Measurements from ENCODE around the gene TJP1. TPM values are rescaled to one million over a fixed set of nuclear protein-coding genes. Genes with fewer than 3 reads are reported as not detected.

Gene TJP1
- total RNA-seq, 1 donor from 2014 or later, result 159 TPM

DNA sequence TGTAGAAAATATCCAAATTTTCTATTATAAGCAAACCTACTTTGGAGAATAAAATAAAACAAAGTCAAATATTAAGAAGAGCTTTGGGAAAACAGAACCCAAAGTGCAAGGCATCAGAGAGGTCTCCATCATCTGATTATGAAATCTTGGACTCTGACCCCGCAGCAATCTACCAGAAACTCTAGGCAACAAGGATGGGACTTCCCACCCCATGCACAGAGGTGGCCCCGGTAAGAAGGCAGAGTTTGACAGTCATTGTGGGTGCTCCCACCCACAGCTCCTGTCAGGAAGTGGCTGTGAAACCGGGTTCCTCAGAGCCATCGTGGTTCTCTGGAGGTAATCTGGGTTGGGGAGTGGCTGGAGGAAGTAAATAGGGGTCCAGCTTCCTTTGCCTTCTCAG is 37.0 kb upstream of the TJP1 start:
- Mint-ChIP-seq H3K36me3 (no peaks in the 10 kb centered on the region), H3K27ac (no peak overlapping the region), H3K27me3 (ENCODE audit: low read depth) (no peaks in the 10 kb centered on the region), H3K4me1 (no peaks in the 10 kb centered on the region), H3K9me3 (peaks cover 7% of the 10 kb centered on the region), H3K4me3 (no peak overlapping the region)
- no peak for DNase-seq (ENCODE audit: low spot score in 2 of 2, unreplicated experiment in 2 of 2)
- TF ChIP-seq, protein P1, sequence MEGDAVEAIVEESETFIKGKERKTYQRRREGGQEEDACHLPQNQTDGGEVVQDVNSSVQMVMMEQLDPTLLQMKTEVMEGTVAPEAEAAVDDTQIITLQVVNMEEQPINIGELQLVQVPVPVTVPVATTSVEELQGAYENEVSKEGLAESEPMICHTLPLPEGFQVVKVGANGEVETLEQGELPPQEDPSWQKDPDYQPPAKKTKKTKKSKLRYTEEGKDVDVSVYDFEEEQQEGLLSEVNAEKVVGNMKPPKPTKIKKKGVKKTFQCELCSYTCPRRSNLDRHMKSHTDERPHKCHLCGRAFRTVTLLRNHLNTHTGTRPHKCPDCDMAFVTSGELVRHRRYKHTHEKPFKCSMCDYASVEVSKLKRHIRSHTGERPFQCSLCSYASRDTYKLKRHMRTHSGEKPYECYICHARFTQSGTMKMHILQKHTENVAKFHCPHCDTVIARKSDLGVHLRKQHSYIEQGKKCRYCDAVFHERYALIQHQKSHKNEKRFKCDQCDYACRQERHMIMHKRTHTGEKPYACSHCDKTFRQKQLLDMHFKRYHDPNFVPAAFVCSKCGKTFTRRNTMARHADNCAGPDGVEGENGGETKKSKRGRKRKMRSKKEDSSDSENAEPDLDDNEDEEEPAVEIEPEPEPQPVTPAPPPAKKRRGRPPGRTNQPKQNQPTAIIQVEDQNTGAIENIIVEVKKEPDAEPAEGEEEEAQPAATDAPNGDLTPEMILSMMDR (IDR thresholded peaks at IDR 0.05; ENCODE audit: unreplicated experiment), result no peak

DNA sequence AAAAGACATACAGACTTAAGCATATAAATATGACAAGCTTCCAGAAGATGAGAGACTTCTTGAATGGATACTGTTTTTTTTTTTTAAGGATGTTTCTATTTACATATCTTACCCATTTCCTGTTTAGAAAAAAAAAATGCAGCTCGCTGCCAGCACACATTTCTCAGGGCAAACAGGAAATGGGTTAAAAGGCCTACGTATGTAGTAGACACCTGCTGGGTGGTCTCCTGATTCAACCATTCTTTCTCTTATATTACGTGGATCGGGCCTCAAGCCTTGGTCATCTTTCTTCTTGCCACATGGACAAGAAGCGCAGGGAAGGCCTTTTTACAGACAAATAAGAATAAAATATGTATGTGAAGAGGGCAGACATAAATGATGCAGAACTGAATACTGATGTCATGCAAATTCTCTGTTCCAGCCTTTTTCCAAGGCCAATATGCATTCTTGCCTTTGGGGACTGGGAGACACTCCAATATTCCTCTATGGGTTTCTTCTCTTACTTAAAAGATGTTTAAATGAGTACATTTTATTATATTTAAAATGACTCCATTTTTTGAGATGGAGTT is 35.0 kb upstream of the TJP1 start:
- H3K4me3 Mint-ChIP-seq, result no peak overlapping the region
- no peak overlapping the region for H3K27ac Mint-ChIP-seq
- H3K9me3 Mint-ChIP-seq, result peaks cover 7% of the 10 kb centered on the region
- TF ChIP-seq, protein P1 (IDR thresholded peaks at IDR 0.05; ENCODE audit: unreplicated experiment), result no peak
- no peaks in the 10 kb centered on the region for H3K36me3 Mint-ChIP-seq
- DNase-seq (ENCODE audit: low spot score in 2 of 2, unreplicated experiment in 2 of 2), result no peak
- H3K27me3 Mint-ChIP-seq (ENCODE audit: low read depth), result no peaks in the 10 kb centered on the region
- no peaks in the 10 kb centered on the region for H3K4me1 Mint-ChIP-seq

GRCh38 chr15:29854413-29854812 is 32.1 kb upstream of the TJP1 start:
- Mint-ChIP-seq H3K36me3 (peaks cover 5% of the 10 kb centered on the region), H3K27ac (no peak overlapping the region), H3K27me3 (ENCODE audit: low read depth) (no peaks in the 10 kb centered on the region), H3K4me1 (no peaks in the 10 kb centered on the region), H3K9me3 (peaks cover 13% of the 10 kb centered on the region), H3K4me3 (no peak overlapping the region)
- TF ChIP-seq, protein P1 (IDR thresholded peaks at IDR 0.05; ENCODE audit: unreplicated experiment), result no peak
- no peak for DNase-seq (ENCODE audit: low spot score in 2 of 2, unreplicated experiment in 2 of 2)

DNA sequence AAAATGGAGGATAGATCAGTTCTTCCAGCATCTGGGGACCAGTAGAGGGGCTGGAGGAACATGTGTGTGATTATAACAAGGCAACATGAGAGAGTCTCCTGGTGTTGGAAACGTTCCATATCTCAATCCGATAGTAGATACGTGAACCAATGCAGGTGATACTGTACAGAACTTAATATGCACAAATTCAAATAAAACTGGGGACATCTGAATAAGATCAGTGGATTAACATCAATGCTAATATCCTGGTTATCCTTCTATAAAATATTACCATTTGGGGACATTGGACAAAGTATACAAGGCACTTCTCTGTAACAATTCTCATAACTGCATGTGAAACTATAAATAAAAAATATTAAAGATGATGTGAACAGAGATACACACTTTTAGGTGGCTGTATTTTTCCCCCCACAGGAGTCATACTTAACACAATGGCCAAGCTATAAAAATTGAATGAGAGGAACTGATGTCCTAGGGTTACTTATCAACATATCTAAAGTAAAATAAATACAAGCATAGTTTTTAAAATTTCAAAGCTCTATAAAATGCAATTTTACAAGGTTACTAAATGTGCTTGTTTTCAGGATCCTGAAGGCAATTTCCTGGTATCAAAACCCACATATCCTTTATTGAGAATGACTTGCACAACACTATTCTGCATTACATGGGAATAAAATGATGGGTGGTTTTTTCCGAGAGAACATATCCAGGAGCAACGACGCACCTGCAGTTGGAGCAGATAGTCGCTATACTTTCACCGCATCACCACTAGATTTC is 31.1 kb upstream of the TJP1 start:
- H3K27ac Mint-ChIP-seq, result no peak overlapping the region
- TF ChIP-seq, protein P1 (IDR thresholded peaks at IDR 0.05; ENCODE audit: unreplicated experiment), result no peak
- no peak for DNase-seq (ENCODE audit: low spot score in 2 of 2, unreplicated experiment in 2 of 2)
- peaks cover 13% of the 10 kb centered on the region for H3K9me3 Mint-ChIP-seq
- no peaks in the 10 kb centered on the region for H3K27me3 Mint-ChIP-seq (ENCODE audit: low read depth)
- H3K4me1 Mint-ChIP-seq, result no peaks in the 10 kb centered on the region
- H3K4me3 Mint-ChIP-seq, result no peak overlapping the region
- H3K36me3 Mint-ChIP-seq, result peaks cover 5% of the 10 kb centered on the region

GRCh38 chr15:29852201-29852600 is 29.9 kb upstream of the TJP1 start:
- TF ChIP-seq, protein P1 (IDR thresholded peaks at IDR 0.05; ENCODE audit: unreplicated experiment), result no peak
- H3K27me3 Mint-ChIP-seq (ENCODE audit: low read depth), result no peaks in the 10 kb centered on the region
- no peaks in the 10 kb centered on the region for H3K4me1 Mint-ChIP-seq
- DNase-seq (ENCODE audit: low spot score in 2 of 2, unreplicated experiment in 2 of 2), result no peak
- no peak overlapping the region for H3K4me3 Mint-ChIP-seq
- no peak overlapping the region for H3K27ac Mint-ChIP-seq
- H3K9me3 Mint-ChIP-seq, result peaks cover 22% of the 10 kb centered on the region
- peaks cover 12% of the 10 kb centered on the region for H3K36me3 Mint-ChIP-seq
